ENCODE results near the gene ETV6. TPM values are rescaled to one million over a fixed set of nuclear protein-coding genes. Genes with fewer than 3 reads are reported as not detected.

Gene ETV6
- total and polyA plus RNA-seq, 9 of the 15 experiments (the other 6 are each of a cell fraction or from before 2014, with no cell fraction given) = 0.81 to 12.7 (median 4.1) TPM

- TF ChIP-seq POLR2AphosphoS2 (IDR thresholded peaks at IDR 0.05; ENCODE audit: low read length) (no peak), XRCC5 (IDR thresholded peaks at IDR 0.05; ENCODE audit: low read depth, low read length) (no peak), ZNF41 (CRISPR knock-in tag; conservative IDR thresholded peaks at IDR 0.05) (no peak), ARID3A (IDR thresholded peaks at IDR 0.05; ENCODE audit: borderline replicate concordance, low read depth, low read length) (no peak), ZNF589 (CRISPR knock-in tag; IDR thresholded peaks at IDR 0.05; ENCODE audit: low read depth) (no peak), ZHX1 (conservative IDR thresholded peaks at IDR 0.05; ENCODE audit: low read length) (no peak), FOXJ3 (CRISPR knock-in tag; IDR thresholded peaks at IDR 0.05) (no peak), MITF (IDR thresholded peaks at IDR 0.05) (no peak), HDAC8 (tag; IDR thresholded peaks at IDR 0.05) (no peak), TAF7 (tag; IDR thresholded peaks at IDR 0.05) (no peak), ZNF511 (CRISPR knock-in tag; IDR thresholded peaks at IDR 0.05) (no peak), ZSCAN29 (IDR thresholded peaks at IDR 0.05) (no peak), ZNF644 (tag; IDR thresholded peaks at IDR 0.05; ENCODE audit: low read depth) (no peak)
- TF ChIP-seq, protein P1, sequence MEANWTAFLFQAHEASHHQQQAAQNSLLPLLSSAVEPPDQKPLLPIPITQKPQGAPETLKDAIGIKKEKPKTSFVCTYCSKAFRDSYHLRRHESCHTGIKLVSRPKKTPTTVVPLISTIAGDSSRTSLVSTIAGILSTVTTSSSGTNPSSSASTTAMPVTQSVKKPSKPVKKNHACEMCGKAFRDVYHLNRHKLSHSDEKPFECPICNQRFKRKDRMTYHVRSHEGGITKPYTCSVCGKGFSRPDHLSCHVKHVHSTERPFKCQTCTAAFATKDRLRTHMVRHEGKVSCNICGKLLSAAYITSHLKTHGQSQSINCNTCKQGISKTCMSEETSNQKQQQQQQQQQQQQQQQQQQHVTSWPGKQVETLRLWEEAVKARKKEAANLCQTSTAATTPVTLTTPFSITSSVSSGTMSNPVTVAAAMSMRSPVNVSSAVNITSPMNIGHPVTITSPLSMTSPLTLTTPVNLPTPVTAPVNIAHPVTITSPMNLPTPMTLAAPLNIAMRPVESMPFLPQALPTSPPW (CRISPR knock-in tag; IDR thresholded peaks at IDR 0.05) = no peak; the same call in none of the 2 replicates
- TF ChIP-seq, protein P2, sequence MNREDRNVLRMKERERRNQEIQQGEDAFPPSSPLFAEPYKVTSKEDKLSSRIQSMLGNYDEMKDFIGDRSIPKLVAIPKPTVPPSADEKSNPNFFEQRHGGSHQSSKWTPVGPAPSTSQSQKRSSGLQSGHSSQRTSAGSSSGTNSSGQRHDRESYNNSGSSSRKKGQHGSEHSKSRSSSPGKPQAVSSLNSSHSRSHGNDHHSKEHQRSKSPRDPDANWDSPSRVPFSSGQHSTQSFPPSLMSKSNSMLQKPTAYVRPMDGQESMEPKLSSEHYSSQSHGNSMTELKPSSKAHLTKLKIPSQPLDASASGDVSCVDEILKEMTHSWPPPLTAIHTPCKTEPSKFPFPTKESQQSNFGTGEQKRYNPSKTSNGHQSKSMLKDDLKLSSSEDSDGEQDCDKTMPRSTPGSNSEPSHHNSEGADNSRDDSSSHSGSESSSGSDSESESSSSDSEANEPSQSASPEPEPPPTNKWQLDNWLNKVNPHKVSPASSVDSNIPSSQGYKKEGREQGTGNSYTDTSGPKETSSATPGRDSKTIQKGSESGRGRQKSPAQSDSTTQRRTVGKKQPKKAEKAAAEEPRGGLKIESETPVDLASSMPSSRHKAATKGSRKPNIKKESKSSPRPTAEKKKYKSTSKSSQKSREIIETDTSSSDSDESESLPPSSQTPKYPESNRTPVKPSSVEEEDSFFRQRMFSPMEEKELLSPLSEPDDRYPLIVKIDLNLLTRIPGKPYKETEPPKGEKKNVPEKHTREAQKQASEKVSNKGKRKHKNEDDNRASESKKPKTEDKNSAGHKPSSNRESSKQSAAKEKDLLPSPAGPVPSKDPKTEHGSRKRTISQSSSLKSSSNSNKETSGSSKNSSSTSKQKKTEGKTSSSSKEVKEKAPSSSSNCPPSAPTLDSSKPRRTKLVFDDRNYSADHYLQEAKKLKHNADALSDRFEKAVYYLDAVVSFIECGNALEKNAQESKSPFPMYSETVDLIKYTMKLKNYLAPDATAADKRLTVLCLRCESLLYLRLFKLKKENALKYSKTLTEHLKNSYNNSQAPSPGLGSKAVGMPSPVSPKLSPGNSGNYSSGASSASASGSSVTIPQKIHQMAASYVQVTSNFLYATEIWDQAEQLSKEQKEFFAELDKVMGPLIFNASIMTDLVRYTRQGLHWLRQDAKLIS (CRISPR knock-in tag; IDR thresholded peaks at IDR 0.05) = no peak
Observed at GRCh38 chr12:11798856-11799501, 149.5 kb downstream of the ETV6 start (continued).
